GM10847 (cell line): ENCODE measurements around the gene CDH10.

Experiments
- POLR2A ChIP-seq: IDR thresholded peaks from 2 replicates; pipeline ENCODE4 v1.6.1; 2011; ENCODE audit not compliant: insufficient read length; ENCODE audit errors: extremely low read depth

Gene CDH10

DNA sequence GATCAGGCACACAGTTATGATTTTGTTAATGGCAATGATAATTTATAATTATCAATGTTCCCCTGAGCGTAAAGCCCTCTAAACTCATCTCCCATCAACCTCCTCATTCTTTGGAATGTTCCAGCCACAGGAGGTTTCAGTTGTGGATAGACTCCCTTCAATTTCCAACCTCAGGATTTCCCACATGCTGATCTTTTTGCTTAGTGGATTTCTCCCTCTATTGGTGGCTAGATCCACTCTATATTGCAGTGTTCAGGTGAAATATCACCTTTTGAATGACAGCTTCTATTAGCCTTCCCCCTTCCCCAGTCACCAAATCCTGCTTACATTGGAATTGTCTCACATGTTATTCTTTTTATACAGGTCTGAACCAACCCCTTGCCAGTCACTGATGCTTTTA, 113.9 kb downstream of the CDH10 start:
- TF ChIP-seq POLR2A, result no peak

- no peak for TF ChIP-seq POLR2A
Observed at GRCh38 chr5:24525414-24525813, 119.4 kb downstream of the CDH10 start.

GRCh38 chr5:24512423-24512822, 132.4 kb downstream of the CDH10 start:
- no peak for TF ChIP-seq POLR2A

DNA sequence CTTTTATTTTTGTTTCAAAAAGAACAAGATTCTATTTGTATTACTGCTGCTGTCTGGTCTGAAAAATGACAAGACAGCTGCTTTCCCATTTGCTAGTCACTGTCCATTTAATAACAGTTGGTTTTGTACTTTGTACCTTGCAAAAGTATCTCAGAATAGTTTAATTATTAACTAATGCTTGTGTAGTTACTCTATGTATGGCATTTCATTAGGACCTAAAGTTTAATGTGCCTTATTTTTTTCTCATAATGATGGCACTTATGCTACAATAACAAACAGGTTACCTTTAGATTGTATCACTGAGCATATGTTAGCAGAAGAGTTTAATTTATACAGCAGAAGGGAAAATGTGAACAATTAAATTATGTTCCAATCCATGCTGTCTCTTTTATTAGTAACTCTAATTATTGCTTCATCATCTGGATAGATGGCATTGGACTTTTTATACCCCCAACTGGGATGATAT, 134.2 kb downstream of the CDH10 start:
- TF ChIP-seq POLR2A, result no peak

DNA sequence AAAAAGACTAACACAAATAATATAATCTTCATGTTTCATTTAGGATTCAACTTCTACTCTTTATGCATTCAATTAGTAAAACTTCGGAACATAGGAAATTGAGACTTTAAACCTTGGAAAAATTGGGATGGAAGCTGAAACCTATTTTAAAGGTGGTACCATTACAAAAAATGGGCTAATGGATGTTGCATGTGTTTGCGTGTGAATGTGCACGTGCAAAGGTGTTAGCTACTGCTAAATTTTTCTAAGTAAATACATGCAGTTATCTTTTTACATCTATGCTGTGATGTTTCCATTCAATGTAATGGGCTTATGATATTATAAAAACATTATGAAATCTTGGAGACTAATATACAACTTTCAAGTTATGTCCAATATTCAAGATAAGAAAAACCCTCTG, 134.8 kb downstream of the CDH10 start:
- no peak for TF ChIP-seq POLR2A

- no peak for TF ChIP-seq POLR2A
Observed at GRCh38 chr5:24505258-24505657, 139.5 kb downstream of the CDH10 start.

GRCh38 chr5:24497591-24498157, 147.1 kb downstream of the CDH10 start:
- no peak for TF ChIP-seq POLR2A

DNA sequence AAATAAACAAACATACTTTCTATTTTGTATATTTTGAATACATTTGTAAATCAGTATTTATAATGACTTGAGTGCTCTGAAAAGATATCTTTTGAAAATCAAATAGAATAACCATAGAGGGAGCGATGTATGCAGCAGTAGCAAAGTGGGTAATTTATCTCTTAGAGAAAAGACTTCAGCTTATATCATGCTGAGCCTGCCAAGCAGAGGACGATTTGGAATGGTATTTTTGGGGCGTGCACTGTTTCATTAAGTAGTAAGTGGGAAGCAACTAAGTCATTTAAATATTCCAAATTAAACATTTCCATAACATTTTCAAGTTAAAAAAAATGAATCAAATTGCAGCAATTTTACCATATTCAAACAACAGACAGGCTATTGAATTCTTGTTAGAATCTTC, 147.6 kb downstream of the CDH10 start:
- no peak for TF ChIP-seq POLR2A

DNA sequence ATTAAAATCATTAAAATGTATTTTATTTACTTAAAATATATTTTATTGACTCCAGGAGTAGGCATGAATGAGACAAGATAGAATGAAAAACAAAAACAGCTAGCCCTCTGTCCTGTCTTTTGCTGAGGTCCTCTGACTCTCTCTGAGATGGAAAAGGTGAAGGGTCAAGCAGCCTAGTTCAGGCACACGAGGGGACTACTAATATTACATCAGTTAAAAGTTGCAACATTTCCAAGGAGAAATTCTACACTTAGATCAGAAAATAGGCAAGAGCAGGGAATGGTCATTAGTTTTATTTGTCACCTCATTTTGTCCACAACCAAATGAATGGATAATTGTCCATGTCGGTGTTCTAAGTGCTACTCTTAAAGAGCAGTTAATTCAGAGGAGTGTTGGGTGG, 148.5 kb downstream of the CDH10 start:
- no peak for TF ChIP-seq POLR2A

GRCh38 chr5:24492229-24492628, 152.5 kb downstream of the CDH10 start:
- no peak for TF ChIP-seq POLR2A

- TF ChIP-seq POLR2A, result no peak
Observed at GRCh38 chr5:24491490-24491889, 153.3 kb downstream of the CDH10 start.

DNA sequence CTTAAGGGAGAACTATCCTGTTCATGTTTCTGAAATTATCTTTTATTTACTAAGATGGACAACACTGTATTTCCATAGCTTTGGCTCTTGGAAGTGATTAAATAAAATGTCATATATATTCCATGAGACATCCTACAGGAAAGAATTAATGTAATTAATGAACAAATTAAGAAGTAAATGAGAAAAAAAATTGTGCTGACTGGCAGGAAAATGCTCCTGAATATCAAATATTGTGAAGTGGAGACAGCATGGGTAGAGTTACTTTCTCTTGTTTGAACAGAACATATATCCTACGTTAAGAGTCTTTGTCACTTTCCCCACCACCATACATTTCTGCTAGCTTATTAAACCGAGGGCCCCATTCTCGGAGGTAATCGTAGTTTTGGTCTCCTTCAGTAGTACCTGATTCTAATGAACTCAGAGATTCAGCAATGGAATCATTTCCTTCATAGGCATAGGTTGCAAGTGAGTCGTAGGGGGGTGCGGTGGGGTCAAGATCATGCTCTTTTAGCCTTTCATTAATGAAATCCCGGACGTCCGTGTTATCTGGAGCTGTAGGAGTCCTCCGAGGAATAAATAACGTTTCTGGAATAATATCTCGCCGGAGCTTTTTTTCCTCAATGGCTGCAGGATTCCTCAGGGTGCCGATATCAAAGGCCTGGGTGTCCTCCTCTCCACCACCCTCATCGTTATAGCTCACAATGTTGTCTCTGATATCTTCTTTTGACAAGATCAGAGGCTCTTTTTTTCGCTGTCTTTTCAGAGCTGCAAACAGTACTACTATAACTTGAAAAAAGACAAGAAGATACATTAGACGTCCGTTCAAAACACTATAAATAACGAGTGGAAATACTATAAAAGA, 157.2 kb downstream of the CDH10 start:
- no peak for TF ChIP-seq POLR2A

DNA sequence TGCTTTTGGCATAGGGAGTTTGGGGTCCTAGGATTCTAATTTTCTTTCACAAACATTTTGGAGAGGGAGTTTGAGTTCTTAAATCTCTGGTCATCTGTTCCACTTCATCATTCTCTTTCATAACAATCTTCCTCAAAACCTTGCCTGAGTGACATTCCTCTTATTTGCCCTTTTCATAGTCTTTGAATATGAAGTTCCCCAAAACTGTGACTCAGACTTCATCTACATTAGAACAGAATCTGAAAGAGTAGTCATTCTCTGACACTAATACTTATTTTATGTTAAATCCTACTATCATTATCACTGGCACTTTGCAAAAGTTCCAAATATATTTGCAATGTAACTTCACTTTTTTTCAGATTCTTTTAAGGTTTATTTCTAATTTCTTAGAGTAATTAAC, 163.8 kb downstream of the CDH10 start:
- no peak for TF ChIP-seq POLR2A

DNA sequence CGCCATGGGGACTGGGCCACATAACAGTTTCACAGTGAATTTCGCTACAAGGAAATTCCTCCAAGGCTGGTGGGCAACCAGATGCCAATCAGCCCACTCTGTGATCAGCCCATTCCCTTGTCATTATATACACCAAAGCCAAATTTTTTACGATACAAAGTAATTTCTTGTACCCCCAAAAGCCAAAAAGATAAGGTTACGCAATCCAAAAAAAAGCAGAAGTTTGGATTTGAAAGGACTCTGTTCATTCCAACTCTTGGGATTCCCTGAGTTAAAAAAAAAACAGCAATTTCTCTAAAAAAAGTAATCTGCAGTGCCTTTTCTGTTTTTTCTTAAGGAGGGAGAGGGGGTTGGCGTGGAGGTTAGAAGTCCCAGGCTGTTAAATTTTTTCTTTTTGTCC, 166.8 kb downstream of the CDH10 start:
- TF ChIP-seq POLR2A, result no peak

DNA sequence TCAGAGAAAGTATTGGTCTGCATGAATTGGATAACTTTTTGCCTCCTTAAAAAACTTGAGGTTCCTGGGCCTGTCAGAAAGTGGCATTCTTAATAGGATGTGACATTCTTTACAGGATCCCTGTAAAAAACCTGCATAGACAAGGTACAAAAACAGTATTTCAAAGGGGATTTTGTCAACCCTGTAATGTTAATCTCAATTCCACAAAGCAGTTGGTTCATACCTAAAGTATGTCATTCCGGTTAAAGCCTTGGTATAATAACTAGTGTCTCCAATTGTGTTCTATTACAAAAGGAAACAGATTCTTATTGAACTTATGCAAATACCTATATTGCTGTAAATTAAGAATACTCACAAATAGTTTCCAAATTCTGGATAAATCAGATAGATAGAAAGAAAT, 169.7 kb downstream of the CDH10 start:
- TF ChIP-seq POLR2A, result no peak

- no peak for TF ChIP-seq POLR2A
Observed at GRCh38 chr5:24474685-24475084, 170.1 kb downstream of the CDH10 start.

DNA sequence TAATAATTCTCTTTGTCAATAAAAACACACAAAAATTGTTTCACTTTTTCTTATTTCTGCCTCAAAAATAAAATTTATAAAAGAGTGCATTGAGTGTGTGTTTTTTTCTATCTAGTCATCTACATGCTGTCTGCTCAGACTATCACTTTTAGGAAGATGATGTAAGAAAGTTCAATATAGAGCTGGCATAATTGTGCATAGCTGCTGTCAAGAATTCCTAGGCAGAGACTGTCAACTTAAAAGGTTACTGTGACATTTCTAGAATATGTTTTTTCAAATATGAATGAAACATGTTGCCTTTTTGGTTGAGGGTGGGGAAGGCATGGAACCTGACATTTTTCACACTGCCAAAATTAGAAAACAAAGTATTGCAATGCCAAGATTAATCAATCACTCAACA, 172.3 kb downstream of the CDH10 start:
- TF ChIP-seq POLR2A, result no peak

GRCh38 chr5:24444414-24444813, 200.4 kb downstream of the CDH10 start:
- TF ChIP-seq POLR2A, result no peak
